Thymus (tissue), 11 donors: ENCODE data around the gene SORBS2. TPM values are rescaled to one million over a fixed set of nuclear protein-coding genes. Genes with fewer than 3 reads are reported as not detected.

Source experiments
- DNase-seq, 9 donors: peaks; one replicate each; pipeline ENCODE4 v3.0.0-alpha.2; 2013; ENCODE audit warnings: low spot score in 9 of 9, low read depth in 6 of 9, missing footprints in 1 of 9
- H3K27ac ChIP-seq, 2 donors: one replicate each; pipeline ENCODE4 v1.5.1; 2013; ENCODE audit warnings: control low read depth in 1 of 2, low read depth in 1 of 2, low read length in 1 of 2, mild to moderate bottlenecking in 1 of 2, moderate library complexity in 1 of 2
- H3K27me3 ChIP-seq, 2 donors: one replicate each; pipeline ENCODE4 v1.5.1; 2013; ENCODE audit warnings: low read length in 1 of 2; ENCODE audit not compliant: control insufficient read depth in 2 of 2, insufficient read depth in 1 of 2
- H3K36me3 ChIP-seq, 2 donors: one replicate each; pipeline ENCODE4 v1.5.1; 2013; ENCODE audit warnings: low read length in 1 of 2, mild to moderate bottlenecking in 1 of 2, moderate library complexity in 1 of 2; ENCODE audit not compliant: control insufficient read depth in 2 of 2, insufficient read depth in 2 of 2
- H3K4me1 ChIP-seq, 2 donors: one replicate each; pipeline ENCODE4 v1.5.1; 2013; ENCODE audit warnings: low read length in 2 of 2; ENCODE audit not compliant: control insufficient read depth in 2 of 2, insufficient read depth in 2 of 2
- H3K4me3 ChIP-seq, 2 donors: one replicate each; pipeline ENCODE4 v1.5.1; 2013; ENCODE audit warnings: low read length in 2 of 2, control low read depth in 1 of 2, mild to moderate bottlenecking in 1 of 2
- H3K9me3 ChIP-seq, 2 donors: one replicate each; pipeline ENCODE4 v1.5.1; 2013; ENCODE audit warnings: low read length in 1 of 2, mild to moderate bottlenecking in 1 of 2; ENCODE audit not compliant: control insufficient read depth in 2 of 2, insufficient read depth in 1 of 2
- WGBS: extraction: QIAGEN DNeasy Blood & Tissue Kit; methylation state at CpG from one replicate; pipeline ENCODE4 v1.1.7; 2013; 5-methylcytosine and 5-hydroxymethylcytosine counted together
- polyA plus RNA-seq: library from polyadenylated mRNA; stranded (reverse); fragments of 200-250 nt; gene quantifications from one replicate; pipeline ENCODE4 v1.2.3, GENCODE V29; 2013
- total RNA-seq: library from RNA; stranded (reverse); fragments of 120-200 nt; gene quantifications from one replicate; pipeline ENCODE4 v1.2.4, GENCODE V29; 2013
- donor health status: healthy.

Gene SORBS2
- total and polyA plus RNA-seq, 2 donors = 13.8 to 78.6 TPM

- Histone ChIP-seq H3K9me3 (no peaks in the 10 kb centered on the region), H3K4me1 (no peaks in the 10 kb centered on the region), H3K27me3 (no peaks in the 10 kb centered on the region), H3K27ac (no peak overlapping the region), H3K4me3 (no peak overlapping the region), H3K36me3 (no peaks in the 10 kb centered on the region)
- 89% methylated on average over 8 of the region's 8 CpGs for WGBS
- no peak for DNase-seq
Measured at GRCh38 chr4:185797596-185798338, 14.2 kb downstream of the SORBS2 start.

- H3K4me3 ChIP-seq = no peak overlapping the region
- no peak overlapping the region for H3K27ac ChIP-seq
- no peaks in the 10 kb centered on the region for H3K9me3 ChIP-seq
- H3K27me3 ChIP-seq = no peaks in the 10 kb centered on the region
- WGBS = 88% methylated on average over 14 of the region's 14 CpGs
- no peaks in the 10 kb centered on the region for H3K4me1 ChIP-seq
- DNase-seq = no peak
- no peaks in the 10 kb centered on the region for H3K36me3 ChIP-seq
Measured at GRCh38 chr4:185797018-185797417, 15.0 kb downstream of the SORBS2 start.

- Histone ChIP-seq H3K9me3 (no peaks in the 10 kb centered on the region), H3K27ac (no peak overlapping the region), H3K4me1 (no peaks in the 10 kb centered on the region), H3K27me3 (no peaks in the 10 kb centered on the region), H3K36me3 (no peaks in the 10 kb centered on the region), H3K4me3 (no peak overlapping the region)
- 95% methylated on average over 11 of the region's 11 CpGs for WGBS
- no peak for DNase-seq
Measured at GRCh38 chr4:185796176-185796575, 15.8 kb downstream of the SORBS2 start.

GRCh38 chr4:185794637-185795036 is 17.4 kb downstream of the SORBS2 start:
- WGBS = 85% methylated on average over 1 of the region's 1 CpG
- Histone ChIP-seq H3K4me1 (no peaks in the 10 kb centered on the region), H3K36me3 (no peaks in the 10 kb centered on the region), H3K27me3 (no peaks in the 10 kb centered on the region), H3K4me3 (no peak overlapping the region), H3K27ac (no peak overlapping the region), H3K9me3 (no peaks in the 10 kb centered on the region)
- no peak for DNase-seq

GRCh38 chr4:185793716-185794115 is 18.3 kb downstream of the SORBS2 start:
- Histone ChIP-seq H3K27ac (no peak overlapping the region), H3K4me3 (no peak overlapping the region), H3K4me1 (no peaks in the 10 kb centered on the region), H3K27me3 (no peaks in the 10 kb centered on the region), H3K9me3 (no peaks in the 10 kb centered on the region), H3K36me3 (no peaks in the 10 kb centered on the region)
- WGBS = 97% methylated on average over 4 of the region's 4 CpGs
- DNase-seq = no peak

GRCh38 chr4:185793116-185793485 is 18.9 kb downstream of the SORBS2 start:
- no peaks in the 10 kb centered on the region for H3K9me3 ChIP-seq
- no peak overlapping the region for H3K4me3 ChIP-seq
- H3K36me3 ChIP-seq = no peaks in the 10 kb centered on the region
- no peaks in the 10 kb centered on the region for H3K4me1 ChIP-seq
- DNase-seq = no peak
- WGBS = 94% methylated on average over 2 of the region's 2 CpGs
- H3K27me3 ChIP-seq = no peaks in the 10 kb centered on the region
- H3K27ac ChIP-seq = no peak overlapping the region

- H3K4me1 ChIP-seq = no peaks in the 10 kb centered on the region
- no peaks in the 10 kb centered on the region for H3K9me3 ChIP-seq
- no peak overlapping the region for H3K4me3 ChIP-seq
- no peak for DNase-seq
- H3K36me3 ChIP-seq = no peaks in the 10 kb centered on the region
- 94% methylated on average over 11 of the region's 11 CpGs for WGBS
- no peaks in the 10 kb centered on the region for H3K27me3 ChIP-seq
- H3K27ac ChIP-seq = no peak overlapping the region
Measured at GRCh38 chr4:185792384-185793115, 19.4 kb downstream of the SORBS2 start.

- Histone ChIP-seq H3K27ac (no peak overlapping the region), H3K36me3 (no peaks in the 10 kb centered on the region)
Measured at GRCh38 chr4:185787926-185788679, 23.9 kb downstream of the SORBS2 start.

GRCh38 chr4:185786422-185786821 is 25.6 kb downstream of the SORBS2 start:
- no peaks in the 10 kb centered on the region for H3K36me3 ChIP-seq
- H3K4me3 ChIP-seq = no peak overlapping the region
- 91% methylated on average over 6 of the region's 6 CpGs for WGBS
- no peaks in the 10 kb centered on the region for H3K4me1 ChIP-seq
- no peak overlapping the region for H3K27ac ChIP-seq
- DNase-seq = no peak
- no peaks in the 10 kb centered on the region for H3K27me3 ChIP-seq
- H3K9me3 ChIP-seq = no peaks in the 10 kb centered on the region

More at GRCh38 chr4:185787926-185788679, 23.9 kb downstream of the SORBS2 start:
- Histone ChIP-seq H3K4me3 (no peak overlapping the region), H3K27me3 (no peaks in the 10 kb centered on the region), H3K4me1 (no peaks in the 10 kb centered on the region), H3K9me3 (no peaks in the 10 kb centered on the region)
- 96% methylated on average over 16 of the region's 16 CpGs for WGBS
- DNase-seq = no peak
